ENCODE data around the gene EPS8L1.

DNA sequence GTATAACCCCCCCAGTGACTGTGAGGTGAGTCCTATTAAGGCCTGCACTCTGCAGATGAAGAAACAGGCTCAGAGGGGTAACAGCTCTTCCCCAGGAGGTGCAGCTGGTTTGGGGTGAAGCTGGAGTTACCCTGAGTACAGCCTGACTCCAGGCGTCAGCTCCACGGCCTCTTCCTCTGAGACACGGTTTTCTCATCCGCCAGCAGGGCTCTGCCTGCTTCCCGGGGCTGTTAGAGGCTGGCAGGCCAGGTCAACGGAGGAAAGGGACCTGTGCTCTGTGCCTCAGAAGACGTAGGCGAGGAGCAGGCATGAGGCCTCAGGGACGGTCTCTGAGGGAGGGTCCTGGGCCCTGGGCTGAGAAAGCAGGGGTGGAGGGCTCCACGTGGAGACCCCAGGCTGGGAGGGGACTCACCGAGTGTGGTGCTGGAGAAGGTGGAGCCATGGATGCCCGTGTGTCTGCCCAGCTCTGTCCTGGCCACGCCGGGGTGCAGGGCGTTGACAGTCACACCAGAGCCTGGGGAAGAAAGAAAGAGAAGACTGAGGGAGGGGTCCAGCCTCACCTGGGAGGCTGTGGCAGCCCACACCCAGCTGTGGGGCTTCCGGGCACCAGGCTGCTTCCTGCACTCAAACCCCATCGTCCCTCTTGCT lies 28.6 kb upstream of the EPS8L1 start:
- TF ChIP-seq, protein P1, sequence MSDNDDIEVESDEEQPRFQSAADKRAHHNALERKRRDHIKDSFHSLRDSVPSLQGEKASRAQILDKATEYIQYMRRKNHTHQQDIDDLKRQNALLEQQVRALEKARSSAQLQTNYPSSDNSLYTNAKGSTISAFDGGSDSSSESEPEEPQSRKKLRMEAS (IDR thresholded peaks at IDR 0.05), result no peak
- TF ChIP-seq POLR2A (IDR thresholded peaks at IDR 0.05; ENCODE audit: borderline replicate concordance, extremely low read depth, insufficient read depth, insufficient read length) (no peak), EZH2 (IDR thresholded peaks at IDR 0.05) (no peak), POLR2AphosphoS5 (IDR thresholded peaks at IDR 0.05; ENCODE audit: low read depth, low read length) (no peak), SP1 (IDR thresholded peaks at IDR 0.05; ENCODE audit: low read depth) (no peak), RAD21 (IDR thresholded peaks at IDR 0.05; ENCODE audit: low read depth) (no peak), ZNF274 (IDR thresholded peaks at IDR 0.05; ENCODE audit: low read depth, low read length) (no peak)
- TF ChIP-seq, protein P2, sequence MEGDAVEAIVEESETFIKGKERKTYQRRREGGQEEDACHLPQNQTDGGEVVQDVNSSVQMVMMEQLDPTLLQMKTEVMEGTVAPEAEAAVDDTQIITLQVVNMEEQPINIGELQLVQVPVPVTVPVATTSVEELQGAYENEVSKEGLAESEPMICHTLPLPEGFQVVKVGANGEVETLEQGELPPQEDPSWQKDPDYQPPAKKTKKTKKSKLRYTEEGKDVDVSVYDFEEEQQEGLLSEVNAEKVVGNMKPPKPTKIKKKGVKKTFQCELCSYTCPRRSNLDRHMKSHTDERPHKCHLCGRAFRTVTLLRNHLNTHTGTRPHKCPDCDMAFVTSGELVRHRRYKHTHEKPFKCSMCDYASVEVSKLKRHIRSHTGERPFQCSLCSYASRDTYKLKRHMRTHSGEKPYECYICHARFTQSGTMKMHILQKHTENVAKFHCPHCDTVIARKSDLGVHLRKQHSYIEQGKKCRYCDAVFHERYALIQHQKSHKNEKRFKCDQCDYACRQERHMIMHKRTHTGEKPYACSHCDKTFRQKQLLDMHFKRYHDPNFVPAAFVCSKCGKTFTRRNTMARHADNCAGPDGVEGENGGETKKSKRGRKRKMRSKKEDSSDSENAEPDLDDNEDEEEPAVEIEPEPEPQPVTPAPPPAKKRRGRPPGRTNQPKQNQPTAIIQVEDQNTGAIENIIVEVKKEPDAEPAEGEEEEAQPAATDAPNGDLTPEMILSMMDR (IDR thresholded peaks at IDR 0.05 in 2 of 3, conservative IDR thresholded peaks at IDR 0.05 in 1 of 3; ENCODE audit: borderline replicate concordance in 1 of 3, insufficient read depth in 1 of 3, low read depth in 2 of 3, low read length in 2 of 3), result no peak

Measured in HCT116 (cell line).